OCI-LY3 (cell line): Measurements from ENCODE around the gene ACP3.
"Not testable (repeated sequence)": the region's sequence is repeated elsewhere in the genome, so short reads cannot be mapped to it uniquely, and the experiment has no call there.

Experiments used
- H2AFZ ChIP-seq: fragments of 200-600, 300-600 bp; shearing (Covaris generic); 2 replicates; pipeline ENCODE4 v1.6.0; 2014; ENCODE audit warnings: antibody characterized with exemption, low read depth, low read length
- H3K27ac ChIP-seq: fragments of 200-600, 300-600 bp; sonication (generic); 2 replicates; pipeline ENCODE4 v1.5.1; 2014; ENCODE audit warnings: mild to moderate bottlenecking, low read length, moderate library complexity, mixed read lengths
- H3K27me3 ChIP-seq: fragments of 200-600, 300-600 bp; sonication (generic); 2 replicates; pipeline ENCODE4 v1.6.1; 2014; ENCODE audit warnings: low read depth, low read length, mixed read lengths
- H3K36me3 ChIP-seq: fragments of 200-600, 300-600 bp; sonication (generic); replicated peaks from 2 replicates; pipeline ENCODE3; 2014; ENCODE audit warnings: low read depth, low read length, mixed read lengths
- H3K4me1 ChIP-seq: fragments of 300-600, 200-600 bp; sonication (generic); 2 replicates; pipeline ENCODE4 v1.6.1; 2014; ENCODE audit warnings: low read length, mixed read lengths
- H3K4me2 ChIP-seq: fragments of 200-600, 300-600 bp; sonication (generic); 2 replicates; pipeline ENCODE4 v1.6.1; 2014; ENCODE audit warnings: low read length, mixed read lengths
- H3K4me3 ChIP-seq: fragments of 300-600, 200-600 bp; sonication (generic); 2 replicates; pipeline ENCODE4 v1.5.1; 2014; ENCODE audit warnings: antibody characterized with exemption, mild to moderate bottlenecking, low read length, moderate library complexity
- H3K79me2 ChIP-seq: fragments of 300-600, 200-600 bp; shearing (Covaris generic); 2 replicates; pipeline ENCODE4 v1.6.1; 2014; ENCODE audit warnings: mild to moderate bottlenecking, low read length, mixed read lengths
- H3K9ac ChIP-seq: fragments of 300-600, 200-600 bp; shearing (Covaris generic); 2 replicates; pipeline ENCODE4 v1.6.0; 2014; ENCODE audit warnings: mild to moderate bottlenecking, low read length, moderate library complexity
- H3K9me3 ChIP-seq: fragments of 200-600, 300-600 bp; shearing (Covaris generic); 2 replicates; pipeline ENCODE4 v1.6.1; 2014; ENCODE audit warnings: low read length, mixed read lengths; ENCODE audit not compliant: insufficient read depth
- H4K20me1 ChIP-seq: fragments of 200-600, 300-600 bp; sonication (generic); 2 replicates; pipeline ENCODE4 v1.6.1; 2016; ENCODE audit warnings: low read length, mixed read lengths; ENCODE audit not compliant: insufficient read depth
- CTCF ChIP-seq: fragments of 200-600, 300-600 bp; sonication (generic); IDR thresholded peaks from 2 replicates; pipeline ENCODE4 v1.5.1; 2014; ENCODE audit warnings: antibody characterized with exemption, low read length, low read depth
- EZH2phosphoT487 ChIP-seq: fragments of 200-600 bp; shearing (Covaris generic); IDR thresholded peaks from 2 replicates; pipeline ENCODE4 v1.6.1; 2018; ENCODE audit warnings: antibody characterized with exemption, mixed run types, low read depth

The ACP3 gene

GRCh38 chr3:132382688-132383194, 65.5 kb downstream of the ACP3 start:
- no peak overlapping the region for H3K4me2 ChIP-seq
- H3K27me3 ChIP-seq, result 0 out of 2 replicates have a peak, but pooled peaks cover 7% of the 10 kb centered on the region
- H3K4me1 ChIP-seq, result peaks cover 22% of the 10 kb centered on the region
- TF ChIP-seq CTCF, result no peak
- no peak for TF ChIP-seq EZH2phosphoT487
- H3K79me2 ChIP-seq, result no peaks in the 10 kb centered on the region
- no peaks in the 10 kb centered on the region for H3K9me3 ChIP-seq
- no peak overlapping the region for H2AFZ ChIP-seq
- H3K4me3 ChIP-seq, result no peak overlapping the region
- H3K9ac ChIP-seq, result no peak overlapping the region
- H3K27ac ChIP-seq, result no peak overlapping the region
- no peaks in the 10 kb centered on the region for H4K20me1 ChIP-seq
- no peaks in the 10 kb centered on the region for H3K36me3 ChIP-seq

- H3K79me2 ChIP-seq, result no peaks in the 10 kb centered on the region
- no peak overlapping the region for H3K27ac ChIP-seq
- no peak overlapping the region for H2AFZ ChIP-seq
- TF ChIP-seq CTCF (no peak), EZH2phosphoT487 (no peak)
- no peaks in the 10 kb centered on the region for H4K20me1 ChIP-seq
- H3K4me2 ChIP-seq, result no peak overlapping the region
- no peak overlapping the region for H3K4me3 ChIP-seq
- no peaks in the 10 kb centered on the region for H3K36me3 ChIP-seq
- H3K9ac ChIP-seq, result no peak overlapping the region
- H3K9me3 ChIP-seq, result no peaks in the 10 kb centered on the region
- 0 out of 2 replicates have a peak, but pooled peaks cover 11% of the 10 kb centered on the region for H3K27me3 ChIP-seq
- peaks cover 2% of the 10 kb centered on the region for H3K4me1 ChIP-seq
Measured at GRCh38 chr3:132386259-132386658, 69.1 kb downstream of the ACP3 start.

- H2AFZ ChIP-seq, H3K9ac ChIP-seq, H3K9me3 ChIP-seq, H3K4me3 ChIP-seq, H4K20me1 ChIP-seq, H3K4me2 ChIP-seq, H3K4me1 ChIP-seq, H3K36me3 ChIP-seq, H3K27me3 ChIP-seq, H3K79me2 ChIP-seq, H3K27ac ChIP-seq: not testable (repeated sequence)
Measured at GRCh38 chr3:132392675-132393074, 75.5 kb downstream of the ACP3 start.

DNA sequence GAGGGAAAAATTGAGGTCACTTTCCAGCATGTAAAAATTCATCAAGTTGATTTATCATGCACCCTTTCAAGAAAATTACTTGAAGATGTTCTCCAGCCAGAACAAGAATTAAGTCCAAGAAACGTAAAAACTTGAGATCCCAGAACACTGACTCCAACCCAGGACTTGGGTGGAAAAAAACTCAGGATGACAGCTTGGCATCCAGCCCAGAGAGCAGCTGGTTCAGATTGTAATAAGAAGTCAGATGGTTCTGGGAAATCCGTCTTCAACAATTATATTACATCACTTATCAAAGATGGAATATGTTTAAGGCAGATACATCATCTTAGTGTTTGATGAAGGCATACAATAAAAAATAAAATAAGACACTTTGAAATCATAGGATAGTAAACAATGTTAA, 77.1 kb downstream of the ACP3 start:
- no peak overlapping the region for H3K4me2 ChIP-seq
- no peaks in the 10 kb centered on the region for H3K9me3 ChIP-seq
- H3K4me1 ChIP-seq, result peaks cover 5% of the 10 kb centered on the region
- H4K20me1 ChIP-seq, result no peaks in the 10 kb centered on the region
- no peak overlapping the region for H3K4me3 ChIP-seq
- no peak overlapping the region for H2AFZ ChIP-seq
- no peak overlapping the region for H3K9ac ChIP-seq
- H3K27ac ChIP-seq, result no peak overlapping the region
- no peaks in the 10 kb centered on the region for H3K79me2 ChIP-seq
- H3K36me3 ChIP-seq, result no peaks in the 10 kb centered on the region
- TF ChIP-seq CTCF (no peak), EZH2phosphoT487 (no peak)
- H3K27me3 ChIP-seq, result no peaks in the 10 kb centered on the region

DNA sequence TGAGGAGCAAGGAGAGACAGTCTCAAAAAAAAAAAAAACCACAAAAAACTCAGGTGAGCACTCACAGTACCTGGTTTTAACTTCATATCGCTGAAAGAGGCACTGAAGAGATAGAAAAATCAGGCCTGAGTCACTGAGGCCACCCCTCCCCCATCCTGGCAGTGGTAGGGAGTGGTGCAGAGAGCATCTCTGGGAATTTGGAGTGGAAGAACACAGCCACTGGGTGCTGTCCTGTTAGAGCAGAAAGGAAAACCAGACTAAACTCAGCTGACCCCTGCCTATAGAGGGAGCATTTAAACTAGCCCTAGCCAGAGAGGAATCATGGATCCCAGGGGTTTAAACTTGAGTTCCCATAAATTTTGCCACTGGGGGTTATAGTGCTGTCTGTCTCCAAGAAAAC, 77.9 kb downstream of the ACP3 start:
- no peak overlapping the region for H3K9ac ChIP-seq
- no peak overlapping the region for H2AFZ ChIP-seq
- no peak overlapping the region for H3K4me2 ChIP-seq
- no peaks in the 10 kb centered on the region for H3K79me2 ChIP-seq
- no peaks in the 10 kb centered on the region for H3K27me3 ChIP-seq
- no peaks in the 10 kb centered on the region for H4K20me1 ChIP-seq
- H3K4me3 ChIP-seq, result no peak overlapping the region
- H3K9me3 ChIP-seq, result no peaks in the 10 kb centered on the region
- no peaks in the 10 kb centered on the region for H3K36me3 ChIP-seq
- H3K4me1 ChIP-seq, result peaks cover 12% of the 10 kb centered on the region
- no peak overlapping the region for H3K27ac ChIP-seq
- no peak for TF ChIP-seq EZH2phosphoT487
- no peak for TF ChIP-seq CTCF
